NOMO-1 treated with DMSO at 0.1 percent for 48 hours (cell line): ENCODE measurements around the gene SLC30A3.

Experiments
- DNase-seq: peaks from one replicate; lab custom pipeline; 2025; ENCODE audit not compliant: unreplicated experiment; lab: John Stamatoyannopoulos, UW

Gene SLC30A3

GRCh38 chr2:27236626-27237025, 26.2 kb downstream of the SLC30A3 start:
- DNase-seq, result no peak

GRCh38 chr2:27236136-27236535, 26.7 kb downstream of the SLC30A3 start:
- DNase-seq, result no peak

- no peak for DNase-seq
Measured at GRCh38 chr2:27233341-27233740, 29.5 kb downstream of the SLC30A3 start.

GRCh38 chr2:27231921-27232320, 30.9 kb downstream of the SLC30A3 start:
- no peak for DNase-seq

- no peak for DNase-seq
Measured at GRCh38 chr2:27227501-27227900, 35.3 kb downstream of the SLC30A3 start.

- DNase-seq, result no peak
Measured at GRCh38 chr2:27225526-27225925, 37.3 kb downstream of the SLC30A3 start.

- no peak for DNase-seq
Measured at GRCh38 chr2:27223416-27223815, 39.4 kb downstream of the SLC30A3 start.

GRCh38 chr2:27222407-27222806, 40.4 kb downstream of the SLC30A3 start:
- DNase-seq, result no peak

- DNase-seq, result no peak
Measured at GRCh38 chr2:27221166-27221565, 41.7 kb downstream of the SLC30A3 start.

- DNase-seq, result no peak
Measured at GRCh38 chr2:27220091-27220490, 42.8 kb downstream of the SLC30A3 start.

- no peak for DNase-seq
Measured at GRCh38 chr2:27219091-27219490, 43.8 kb downstream of the SLC30A3 start.

- DNase-seq, result no peak
Measured at GRCh38 chr2:27218614-27219013, 44.2 kb downstream of the SLC30A3 start.

GRCh38 chr2:27217173-27218121, 45.4 kb downstream of the SLC30A3 start, which contains the start of gene CAD:
TSS of gene CAD (plus strand) at chr2:27217369. CDS start at chr2:27217552, 183 bp downstream.
- DNase-seq, result peak; percentile 88

GRCh38 chr2:27216416-27217137, 46.3 kb downstream of the SLC30A3 start:
- no peak for DNase-seq

- DNase-seq, result no peak
Measured at GRCh38 chr2:27214941-27215340, 47.9 kb downstream of the SLC30A3 start.

GRCh38 chr2:27212626-27213471, 50.0 kb downstream of the SLC30A3 start:
- peak; percentile 48 for DNase-seq

- DNase-seq, result peak; percentile 84
Measured at GRCh38 chr2:27211943-27212625, 50.8 kb downstream of the SLC30A3 start, which contains the start of the genes ATRAID and SLC5A6. TSS of gene ATRAID (plus strand) at chr2:27212041. CDS start at chr2:27212369, 328 bp downstream. TSS of gene SLC5A6 (minus strand) at chr2:27212268. CDS start at chr2:27207650, 4,618 bp downstream.

GRCh38 chr2:27211241-27211942, 51.5 kb downstream of the SLC30A3 start:
- no peak for DNase-seq

- no peak for DNase-seq
Measured at GRCh38 chr2:27209621-27210401, 53.0 kb downstream of the SLC30A3 start.
